Small intestine (tissue), 7 donors: ENCODE results near the gene HSD17B7. TPM values are rescaled to one million over a fixed set of nuclear protein-coding genes. Genes with fewer than 3 reads are reported as not detected.

Experiments used
- DNase-seq, 2 donors: peaks; one replicate each; pipeline versions ENCODE4 v3.0.0 to v3.0.0-alpha.2; 2013
- FAIRE-seq: peaks from 2 replicates; lab custom pipeline; 2012; peaks lifted over from hg19 to GRCh38; lab: Jason Lieb, UNC
- H3K27ac ChIP-seq, 3 donors: one replicate each; pipeline ENCODE4 v1.5.1; 2013; ENCODE audit warnings: low read length in 2 of 3, mild to moderate bottlenecking in 2 of 3, control low read depth in 1 of 3, inconsistent platforms in 1 of 3, low read depth in 1 of 3, moderate library complexity in 1 of 3
- H3K27me3 ChIP-seq, 3 donors: one replicate each; pipeline ENCODE4 v1.6.1; 2013; ENCODE audit warnings: low read length in 3 of 3, inconsistent platforms in 1 of 3; ENCODE audit not compliant: control insufficient read depth in 3 of 3, insufficient read depth in 3 of 3
- H3K36me3 ChIP-seq, 3 donors: one replicate each; pipeline ENCODE4 v1.6.1; 2013; ENCODE audit warnings: low read length in 3 of 3, inconsistent platforms in 1 of 3, low read depth in 1 of 3, mild to moderate bottlenecking in 1 of 3, moderate library complexity in 1 of 3; ENCODE audit not compliant: control insufficient read depth in 3 of 3, insufficient read depth in 2 of 3
- H3K4me1 ChIP-seq, 3 donors: one replicate each; pipeline ENCODE4 v1.6.1; 2013; ENCODE audit warnings: low read length in 2 of 3, inconsistent platforms in 1 of 3, low read depth in 1 of 3, mild to moderate bottlenecking in 1 of 3, moderate library complexity in 1 of 3; ENCODE audit not compliant: control insufficient read depth in 3 of 3, insufficient read depth in 2 of 3
- H3K4me3 ChIP-seq, 3 donors: one replicate each; pipeline ENCODE4 v1.5.1; 2013; ENCODE audit warnings: low read length in 3 of 3, control low read depth in 1 of 3, inconsistent platforms in 1 of 3, low read depth in 1 of 3, mild to moderate bottlenecking in 1 of 3, moderate library complexity in 1 of 3
- H3K9me3 ChIP-seq, 2 donors: one replicate each; pipeline ENCODE4 v1.6.1; 2013; ENCODE audit warnings: low read depth in 1 of 2, low read length in 1 of 2; ENCODE audit not compliant: control insufficient read depth in 2 of 2, insufficient read depth in 1 of 2
- WGBS, 3 donors: extraction: QIAGEN DNeasy Blood & Tissue Kit; methylation state at CpG; one replicate each; pipeline ENCODE4 v1.1.7; 2013; 5-methylcytosine and 5-hydroxymethylcytosine counted together
- polyA plus RNA-seq, 4 donors: library from polyadenylated mRNA; stranded (reverse) in 3 of 4; unstranded in 1 of 4; fragments of 200-250 nt in 3 of 4; fragments of 120-200 nt in 1 of 4; gene quantifications; one replicate each; pipeline versions ENCODE4 v1.2.1 to v1.2.3, GENCODE V29; 2013
- donor health status: healthy with polysubstance abuse.
- donor health status: control.
- donor health status: control.
- donor health status: Bipolar disorder and iron deficiency.
- donor health status: healthy.

Gene HSD17B7
- polyA plus RNA-seq, 4 donors = 6.2 to 21.3 (median 11.5) TPM

DNA sequence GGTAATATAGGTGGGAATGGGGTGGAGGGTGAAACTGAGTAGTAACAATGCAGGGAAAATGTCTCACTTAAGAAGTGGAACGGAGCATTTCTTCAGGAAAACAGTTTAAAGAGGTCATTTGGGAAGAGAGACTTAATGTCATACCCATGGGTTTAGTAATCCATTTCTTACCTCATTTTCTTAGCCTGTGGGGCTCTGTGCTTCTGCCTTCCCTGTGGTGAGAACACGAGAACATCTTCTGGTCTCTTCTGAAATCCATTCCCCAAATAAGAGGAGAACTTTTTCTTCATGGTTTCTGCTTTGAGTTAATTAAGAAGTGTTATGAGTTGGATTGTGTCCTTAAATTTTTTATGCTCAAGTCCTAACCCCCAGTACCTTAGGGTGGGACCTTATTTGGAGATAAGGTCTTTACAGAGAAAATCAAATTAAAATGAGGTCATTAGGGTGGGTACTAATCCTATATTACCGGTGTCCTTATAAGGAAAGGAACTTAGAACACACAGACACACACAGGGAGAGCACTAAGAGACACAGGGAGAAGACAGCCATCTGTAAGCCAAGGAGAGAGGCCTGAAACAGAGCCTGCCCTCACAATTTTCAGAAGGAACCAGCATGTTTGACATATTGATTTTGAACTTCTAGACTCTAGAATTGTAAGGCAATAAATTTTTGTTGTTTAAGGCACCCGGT lies 65.1 kb downstream of the HSD17B7 start:
- 63 to 83% (median 77%) methylated on average over 4 of the region's 4 CpGs for WGBS, 3 donors
- Histone ChIP-seq H3K27me3 (peaks cover 0 to 2% (median 0%) of the 10 kb centered on the region in 3 donors), H3K4me3 (no peak overlapping the region), H3K9me3 (no peaks in the 10 kb centered on the region), H3K27ac (no peak overlapping the region), H3K36me3 (no peaks in the 10 kb centered on the region), H3K4me1 (no peaks in the 10 kb centered on the region)
- FAIRE-seq (no peak), DNase-seq (no peak)

GRCh38 chr1:162856260-162856659 lies 65.8 kb downstream of the HSD17B7 start:
- Histone ChIP-seq H3K4me1 (no peaks in the 10 kb centered on the region), H3K4me3 (no peak overlapping the region), H3K36me3 (no peaks in the 10 kb centered on the region), H3K27ac (no peak overlapping the region), H3K27me3 (peaks cover 0 to 2% (median 0%) of the 10 kb centered on the region in 3 donors), H3K9me3 (no peaks in the 10 kb centered on the region)
- DNase-seq (no peak), FAIRE-seq (no peak)
- 76 to 89% (median 83%) methylated on average over 2 of the region's 2 CpGs for WGBS, 3 donors

GRCh38 chr1:162857850-162858249 lies 67.3 kb downstream of the HSD17B7 start:
- no peaks in the 10 kb centered on the region for H3K36me3 ChIP-seq
- H3K9me3 ChIP-seq = no peaks in the 10 kb centered on the region

GRCh38 chr1:162859191-162859590 lies 68.7 kb downstream of the HSD17B7 start:
- H3K9me3 ChIP-seq = no peaks in the 10 kb centered on the region
- H3K27me3 ChIP-seq = peaks cover 0 to 3% (median 0%) of the 10 kb centered on the region in 3 donors
- no peak for FAIRE-seq
- no peak overlapping the region for H3K4me3 ChIP-seq
- WGBS, 3 donors = 72 to 100% (median 89%) methylated on average over 1 of the region's 1 CpG
- DNase-seq = no peak
- H3K4me1 ChIP-seq = no peaks in the 10 kb centered on the region
- no peak overlapping the region for H3K27ac ChIP-seq
- no peaks in the 10 kb centered on the region for H3K36me3 ChIP-seq

More at GRCh38 chr1:162857850-162858249, 67.3 kb downstream of the HSD17B7 start:
- Histone ChIP-seq H3K27ac (no peak overlapping the region), H3K4me1 (no peaks in the 10 kb centered on the region), H3K27me3 (peaks cover 0 to 3% (median 0%) of the 10 kb centered on the region in 3 donors), H3K4me3 (no peak overlapping the region)
- FAIRE-seq (no peak), DNase-seq (no peak)

DNA sequence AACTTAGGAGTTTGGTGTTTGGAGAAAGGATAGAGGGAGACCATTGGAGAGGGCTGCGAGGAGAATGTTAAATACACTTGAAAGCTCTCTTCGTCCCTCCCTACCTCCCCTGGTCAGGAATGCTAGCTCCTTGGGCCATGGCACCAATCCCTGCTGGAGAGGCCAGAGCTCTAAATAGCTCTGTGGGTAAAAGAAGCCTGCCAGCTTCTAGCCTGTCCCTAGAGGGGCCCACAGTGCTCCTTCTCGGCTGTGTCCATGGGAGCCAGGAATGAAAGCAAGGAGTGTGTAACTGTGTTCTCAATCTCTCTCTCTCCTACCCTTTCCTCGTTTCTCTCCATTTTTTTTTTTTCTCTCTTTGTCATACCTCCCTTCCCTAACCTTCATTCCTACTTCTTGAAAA lies 70.6 kb downstream of the HSD17B7 start, which contains the start of gene CCDC190:
TSS of gene CCDC190 (minus strand) at position 75 of the 400 bp plus-strand sequence. CDS start 1,529 bp downstream, outside the sequence.
- H3K9me3 ChIP-seq = no peaks in the 10 kb centered on the region
- H3K4me1 ChIP-seq = no peaks in the 10 kb centered on the region
- H3K27me3 ChIP-seq = peaks cover 0 to 3% (median 0%) of the 10 kb centered on the region in 3 donors
- H3K36me3 ChIP-seq = no peaks in the 10 kb centered on the region
- no peak for DNase-seq
- no peak within 1 kb of the TSS for H3K4me3 ChIP-seq
- no peak for FAIRE-seq
- 53 to 69% (median 56%) methylated on average over 4 of the region's 4 CpGs for WGBS, 3 donors
- no peak within 1 kb of the TSS for H3K27ac ChIP-seq

DNA sequence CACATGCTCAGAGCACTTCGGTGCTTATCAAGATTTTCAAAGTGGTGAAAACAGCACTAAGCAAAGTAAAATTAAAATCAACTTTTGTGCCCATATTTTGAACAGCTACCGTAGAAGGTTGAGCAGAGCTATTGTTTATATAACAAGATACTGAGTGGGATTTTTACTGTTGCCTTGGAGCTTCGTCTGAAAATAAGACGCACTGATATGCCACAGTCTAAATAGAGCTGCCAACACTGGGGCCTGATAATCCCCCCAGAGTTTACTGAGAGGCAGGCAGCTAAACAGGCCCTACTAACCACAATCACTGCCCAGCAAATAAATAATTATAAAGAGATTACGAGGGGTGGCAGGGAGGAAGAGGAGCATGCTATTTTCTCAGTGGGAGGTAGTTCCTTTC lies 71.1 kb downstream of the HSD17B7 start:
- Histone ChIP-seq H3K4me3 (no peak overlapping the region), H3K36me3 (no peaks in the 10 kb centered on the region), H3K27me3 (peaks cover 0 to 3% (median 0%) of the 10 kb centered on the region in 3 donors), H3K9me3 (no peaks in the 10 kb centered on the region), H3K27ac (no peak overlapping the region), H3K4me1 (no peaks in the 10 kb centered on the region)
- DNase-seq (no peak), FAIRE-seq (no peak)
- 58 to 69% (median 65%) methylated on average over 5 of the region's 5 CpGs for WGBS, 3 donors

Other genes with a start within 250 kb of the HSD17B7 start
- 100 to 1,000 TPM in 1 of 4 donors, 10 to 100 TPM in 3; 55.1 to 118 (median 66.0) TPM for gene UAP1, start 229.0 kb upstream of the HSD17B7 start, polyA plus RNA-seq
- 10 to 100 TPM in 1 of 4 donors, 1 to 10 TPM in 2, under 1 TPM in 1; 0.89 to 11.1 (median 5.3) TPM for gene DDR2, start 158.2 kb upstream of the HSD17B7 start, polyA plus RNA-seq
- under 1 TPM in 1 of 4 donors, not detected in 3; 0.06 TPM for gene CCDC190, start 70.5 kb downstream of the HSD17B7 start, polyA plus RNA-seq